HEK293T (cell line): ENCODE results near the gene AXDND1.

Experiments
- ARNT ChIP-seq: fragments of 450-650 bp; IDR thresholded peaks from 2 replicates; pipeline ENCODE4 v1.6.1; 2017; ENCODE audit warnings: mild to moderate bottlenecking
- BHLHE40 ChIP-seq: fragments of 450-650 bp; IDR thresholded peaks from 2 replicates; pipeline ENCODE4 v1.6.1; 2016; ENCODE audit warnings: mild to moderate bottlenecking, moderate library complexity, borderline replicate concordance
- CTBP1 ChIP-seq: fragments of 450-650 bp; IDR thresholded peaks from 2 replicates; pipeline ENCODE4 v1.6.1; 2016; ENCODE audit warnings: borderline replicate concordance
- FOXA1 ChIP-seq: fragments of 450-650 bp; IDR thresholded peaks from 2 replicates; pipeline ENCODE4 v1.6.1; 2016; ENCODE audit warnings: mild to moderate bottlenecking
- FOXK2 ChIP-seq: fragments of 450-650 bp; IDR thresholded peaks from 2 replicates; pipeline ENCODE4 v1.6.1; 2016; ENCODE audit warnings: mild to moderate bottlenecking
- LEF1 ChIP-seq: fragments of 450-650 bp; IDR thresholded peaks from 2 replicates; pipeline ENCODE4 v1.6.1; 2017; ENCODE audit warnings: mild to moderate bottlenecking, borderline replicate concordance
- NFRKB ChIP-seq: fragments of 450-650 bp; IDR thresholded peaks from 2 replicates; pipeline ENCODE4 v1.6.1; 2016; ENCODE audit warnings: mild to moderate bottlenecking, moderate library complexity
- SP1 ChIP-seq: fragments of 450-650 bp; IDR thresholded peaks from 2 replicates; pipeline ENCODE4 v1.6.1; 2017
- SUZ12 ChIP-seq: fragments of 450-650 bp; IDR thresholded peaks from 2 replicates; pipeline ENCODE4 v1.6.1; 2016; ENCODE audit warnings: mild to moderate bottlenecking
- ZNF384 ChIP-seq: fragments of 450-650 bp; IDR thresholded peaks from 2 replicates; pipeline ENCODE4 v1.6.1; 2016

DNA sequence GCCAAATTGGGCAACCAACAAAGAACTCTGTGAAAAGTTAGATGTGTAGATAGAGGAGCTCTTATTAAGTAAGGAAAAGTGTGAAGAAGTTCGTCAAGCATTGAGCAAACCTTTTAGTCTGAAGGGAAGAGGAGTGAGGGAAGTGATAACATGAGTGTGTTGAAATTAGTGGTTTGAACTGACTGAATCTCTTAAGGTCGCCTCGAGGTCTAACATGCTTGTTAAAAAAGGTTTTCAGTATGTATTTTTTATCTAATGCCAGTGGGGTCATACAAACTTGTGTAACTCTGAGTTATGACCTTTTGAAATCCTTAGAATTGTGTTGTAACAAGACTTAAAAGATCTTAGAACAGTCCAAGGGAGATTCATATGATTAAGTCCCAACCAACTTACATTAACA lies 38.1 kb upstream of the AXDND1 start:
- TF ChIP-seq BHLHE40 (no peak), ARNT (no peak), SUZ12 (no peak), SP1 (no peak), FOXK2 (no peak), NFRKB (no peak), ZNF384 (no peak), CTBP1 (no peak), LEF1 (no peak), FOXA1 (no peak)
